Epithelial cell of proximal tubule (primary cell): ENCODE results near the gene GNG12. TPM values are rescaled to one million over a fixed set of nuclear protein-coding genes. Genes with fewer than 3 reads are reported as not detected.

Source experiments
- DNase-seq: peaks from one replicate; pipeline ENCODE4 v3.0.0-alpha.2; 2011; ENCODE audit warnings: low read depth
- H3K4me3 ChIP-seq: 2 replicates; pipeline ENCODE4 v1.5.1; 2011; ENCODE audit warnings: low read depth, mild to moderate bottlenecking, low read length
- CTCF ChIP-seq: conservative IDR thresholded peaks from 2 replicates; pipeline ENCODE4 v1.5.1; 2012; ENCODE audit warnings: low read depth, mild to moderate bottlenecking, low read length
- total RNA-seq: library from RNA; depleted of rRNA; stranded (reverse); fragments of >200 nt; gene quantifications from 2 replicates; pipeline ENCODE4 v1.2.3, GENCODE V29; 2015

Gene GNG12
- 67.1 and 95.4 TPM in 2 replicates for total RNA-seq

- no peak for DNase-seq
- H3K4me3 ChIP-seq: peak within 1 kb of the TSS; percentile 87
- no peak for TF ChIP-seq CTCF
Observed at GRCh38 chr1:67832737-67833601, at the start of gene GNG12. Gene GNG12, minus strand, starts transcription at chr1:67833467. Its CDS starts 125,781 bp downstream, at chr1:67707686.

DNA sequence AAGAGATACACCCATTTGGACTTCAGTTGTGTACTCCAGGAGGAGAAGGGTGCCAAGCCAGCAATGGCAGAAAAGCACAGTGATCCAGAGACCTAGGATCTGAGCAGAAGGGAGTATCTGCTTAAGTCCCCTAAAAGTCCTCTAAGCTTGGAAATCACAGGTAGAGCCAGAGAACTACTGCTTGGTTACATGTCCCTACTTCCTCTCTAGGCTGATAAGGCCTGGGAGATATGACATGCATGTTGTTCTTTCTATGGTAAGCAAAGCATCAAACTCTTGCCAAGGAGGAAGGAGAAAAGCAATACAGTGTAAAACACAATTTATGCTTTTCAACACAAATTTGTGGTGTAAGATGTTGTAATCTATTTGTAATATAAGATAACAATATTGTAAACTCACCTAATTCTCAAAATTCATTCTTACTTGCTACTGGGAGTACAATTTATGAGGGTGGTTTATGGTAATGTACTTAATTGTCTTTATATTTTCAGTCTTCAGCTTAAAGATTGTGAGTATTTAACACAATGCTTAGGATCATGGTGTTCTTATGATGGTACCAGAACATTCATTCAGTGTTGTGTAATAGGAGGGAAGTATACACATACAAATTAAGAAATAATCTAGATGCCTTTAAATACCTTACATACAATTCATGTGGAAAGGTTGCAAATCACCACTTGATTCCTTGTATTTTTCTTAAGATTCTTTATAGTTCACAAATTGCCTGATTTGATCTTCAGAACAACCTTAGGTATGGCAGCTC, 49.1 kb upstream of the GNG12 start:
- H3K4me3 ChIP-seq: no peak overlapping the region
- no peak for DNase-seq
- TF ChIP-seq CTCF: no peak

GRCh38 chr1:67880056-67880601, 46.9 kb upstream of the GNG12 start:
- no peak for DNase-seq
- TF ChIP-seq CTCF: no peak
- H3K4me3 ChIP-seq: no peak overlapping the region

DNA sequence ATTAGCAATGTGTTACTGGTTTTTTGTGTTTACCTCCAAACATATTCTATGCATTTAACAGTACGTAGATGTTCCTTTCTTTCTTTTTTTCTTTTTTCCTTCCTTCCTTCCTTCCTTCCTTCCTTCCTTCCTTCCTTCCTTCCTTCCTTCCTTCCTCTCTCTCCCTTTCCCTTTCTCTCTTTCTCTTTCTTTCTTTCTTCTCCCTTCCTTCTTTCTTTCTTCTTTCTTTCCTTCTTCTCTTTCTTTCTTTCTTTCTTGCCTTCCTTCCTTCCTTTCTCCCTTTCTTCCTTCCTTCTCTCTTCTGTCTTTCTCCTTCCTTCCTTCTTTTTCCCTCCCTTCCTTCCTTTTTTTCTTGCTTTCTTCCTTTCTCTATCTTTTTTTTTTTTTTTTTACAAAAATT, 46.2 kb upstream of the GNG12 start:
- DNase-seq: no peak
- no peak for TF ChIP-seq CTCF
- H3K4me3 ChIP-seq: no peak overlapping the region

DNA sequence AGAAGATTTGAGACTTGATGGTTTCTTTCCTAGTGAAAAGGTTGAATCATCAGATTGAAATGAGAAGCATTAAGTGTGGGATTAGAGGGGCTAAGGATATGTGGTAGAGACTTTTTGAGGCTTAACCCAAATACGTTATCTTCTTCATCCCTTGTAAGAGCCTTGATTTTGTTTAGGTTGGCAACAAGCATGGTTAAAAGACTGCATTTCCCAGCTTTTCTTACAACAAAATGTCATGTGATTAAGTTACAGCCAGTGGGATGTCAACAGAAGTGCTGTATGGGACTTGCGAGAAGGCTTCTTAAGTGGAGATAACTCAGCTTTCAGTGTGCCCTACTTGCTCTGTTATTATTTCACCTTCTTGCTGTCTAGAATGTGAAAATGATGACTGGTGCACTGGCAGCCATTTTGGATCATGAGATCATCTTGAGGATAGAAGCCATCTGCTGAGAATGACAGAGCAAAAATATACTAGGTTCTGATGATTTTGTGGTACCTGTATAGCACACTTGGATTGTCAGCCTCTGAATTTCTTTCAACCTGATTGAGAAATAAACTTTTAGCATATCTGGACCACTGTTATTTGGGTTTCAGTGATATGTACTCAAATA, 41.3 kb upstream of the GNG12 start:
- no peak for TF ChIP-seq CTCF
- no peak for DNase-seq
- H3K4me3 ChIP-seq: no peak overlapping the region

DNA sequence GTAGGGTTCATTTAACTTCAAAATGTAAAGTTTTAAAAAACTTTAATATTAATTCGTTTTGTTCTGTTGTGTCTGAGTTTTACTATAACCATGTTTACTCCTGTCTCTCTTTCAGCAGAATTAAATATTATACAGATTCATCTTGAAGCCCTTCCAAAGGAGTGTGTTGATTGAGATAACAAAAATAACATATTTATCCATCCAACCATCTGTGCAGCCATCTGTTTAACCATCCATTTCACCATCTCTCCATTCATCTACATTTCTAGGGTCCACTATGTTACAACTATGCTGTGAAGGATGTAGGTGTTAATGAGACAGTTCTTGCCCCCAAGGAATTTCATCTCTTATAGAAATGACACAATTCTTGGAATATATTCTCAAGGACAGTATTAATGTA, 36.0 kb upstream of the GNG12 start:
- no peak overlapping the region for H3K4me3 ChIP-seq
- TF ChIP-seq CTCF: no peak
- DNase-seq: no peak
